H9 (cell line): Measurements from ENCODE around the gene GGTLC2. TPM values are rescaled to one million over a fixed set of nuclear protein-coding genes. Genes with fewer than 3 reads are reported as not detected.
"Not testable (repeated sequence)": the region's sequence is repeated elsewhere in the genome, so short reads cannot be mapped to it uniquely, and the experiment has no call there.

Source experiments
- DNase-seq: peaks from one replicate; pipeline ENCODE4 v3.0.0-alpha.2; 2017
- H2AFZ ChIP-seq: one replicate; pipeline ENCODE4 v1.6.1; 2013; ENCODE audit warnings: mild to moderate bottlenecking, low read length, control low read depth, moderate library complexity
- H2AK5ac ChIP-seq: 2 replicates; pipeline ENCODE4 v1.6.1; 2013; ENCODE audit warnings: low read length, control low read depth, mixed read lengths; ENCODE audit not compliant: insufficient read length
- H2BK120ac ChIP-seq: one replicate; pipeline ENCODE4 v1.6.1; 2013; ENCODE audit warnings: low read depth, mild to moderate bottlenecking, low read length, control low read depth, inconsistent platforms; ENCODE audit not compliant: poor library complexity, severe bottlenecking
- H2BK12ac ChIP-seq: 2 replicates; pipeline ENCODE4 v1.6.1; 2013; ENCODE audit warnings: low read length, control low read depth, mixed read lengths, low read depth; ENCODE audit not compliant: insufficient read length
- H2BK15ac ChIP-seq: 2 replicates; pipeline ENCODE4 v1.6.1; 2013; ENCODE audit warnings: low read depth, low read length, control low read depth
- H2BK20ac ChIP-seq: one replicate; pipeline ENCODE4 v1.6.1; 2013; ENCODE audit warnings: low read depth, mild to moderate bottlenecking, low read length, control low read depth, inconsistent platforms; ENCODE audit not compliant: poor library complexity, severe bottlenecking
- H2BK5ac ChIP-seq: 2 replicates; pipeline ENCODE4 v1.6.1; 2013; ENCODE audit warnings: low read length, control low read depth, mixed read lengths; ENCODE audit not compliant: insufficient read length
- H3K14ac ChIP-seq: 2 replicates; pipeline ENCODE4 v1.6.1; 2013; ENCODE audit warnings: low read length, control low read depth; ENCODE audit not compliant: insufficient read depth
- H3K18ac ChIP-seq: 2 replicates; pipeline ENCODE4 v1.6.1; 2013; ENCODE audit warnings: low read depth, mild to moderate bottlenecking, mixed read lengths, low read length, control low read depth; ENCODE audit not compliant: insufficient read length
- H3K23ac ChIP-seq: 2 replicates; pipeline ENCODE4 v1.6.1; 2013; ENCODE audit warnings: low read length, control low read depth, mixed read lengths, low read depth; ENCODE audit not compliant: insufficient read length
- H3K23me2 ChIP-seq: 2 replicates; pipeline ENCODE4 v1.6.1; 2013; ENCODE audit warnings: low read depth, mild to moderate bottlenecking, mixed read lengths, low read length, control low read depth; ENCODE audit not compliant: insufficient read length, poor library complexity, severe bottlenecking
- H3K27ac ChIP-seq: 2 replicates; pipeline ENCODE4 v1.5.1; 2013; ENCODE audit warnings: low read length, control low read depth, mixed read lengths, low read depth; ENCODE audit not compliant: insufficient read length
- H3K27me3 ChIP-seq: 2 replicates; pipeline ENCODE4 v1.6.1; 2013; ENCODE audit warnings: low read length, control low read depth, inconsistent platforms; ENCODE audit not compliant: insufficient read depth
- H3K4ac ChIP-seq: 2 replicates; pipeline ENCODE4 v1.6.1; 2013; ENCODE audit warnings: low read depth, mild to moderate bottlenecking, control low read depth, inconsistent platforms, low read length, moderate library complexity
- H3K4me1 ChIP-seq: 2 replicates; pipeline ENCODE4 v1.6.1; 2013; ENCODE audit warnings: low read length, control low read depth, inconsistent platforms; ENCODE audit not compliant: insufficient read depth
- H3K4me2 ChIP-seq: 2 replicates; pipeline ENCODE4 v1.6.1; 2013; ENCODE audit warnings: low read length, control low read depth, mixed read lengths; ENCODE audit not compliant: insufficient read length, insufficient read depth
- H3K56ac ChIP-seq: 2 replicates; pipeline ENCODE4 v1.6.1; 2013; ENCODE audit warnings: low read depth, mild to moderate bottlenecking, mixed read lengths, low read length, control low read depth; ENCODE audit not compliant: insufficient read length
- H3K79me1 ChIP-seq: 2 replicates; pipeline ENCODE4 v1.6.1; 2013; ENCODE audit warnings: low read depth, mild to moderate bottlenecking, moderate library complexity, low read length, control low read depth, inconsistent platforms; ENCODE audit not compliant: insufficient read depth, poor library complexity, severe bottlenecking
- H3K79me2 ChIP-seq: 2 replicates; pipeline ENCODE4 v1.6.1; 2013; ENCODE audit warnings: low read length, control low read depth, inconsistent platforms; ENCODE audit not compliant: insufficient read depth
- H3K9ac ChIP-seq: 2 replicates; pipeline ENCODE4 v1.6.1; 2013; ENCODE audit warnings: low read length, control low read depth, mixed read lengths; ENCODE audit not compliant: insufficient read length; ENCODE audit errors: extremely low read depth
- H3K9me3 ChIP-seq: one replicate; pipeline ENCODE4 v1.6.1; 2013; ENCODE audit warnings: low read depth, low read length, inconsistent platforms; ENCODE audit not compliant: control insufficient read depth
- H3T11ph ChIP-seq: one replicate; pipeline ENCODE4 v1.6.1; 2013; ENCODE audit warnings: mild to moderate bottlenecking, low read length, control low read depth, inconsistent platforms
- H4K20me1 ChIP-seq: one replicate; pipeline ENCODE4 v1.6.1; 2013; ENCODE audit not compliant: control insufficient read depth, insufficient read length, insufficient read depth
- H4K5ac ChIP-seq: 2 replicates; pipeline ENCODE4 v1.6.1; 2013; ENCODE audit warnings: low read depth, mild to moderate bottlenecking, mixed read lengths, low read length, control low read depth; ENCODE audit not compliant: insufficient read length
- H4K8ac ChIP-seq: replicated peaks from 2 replicates; pipeline ENCODE4 v1.6.1; 2013; ENCODE audit warnings: low read length, control low read depth, mixed read lengths, low read depth; ENCODE audit not compliant: insufficient read length
- H4K91ac ChIP-seq: 2 replicates; pipeline ENCODE4 v1.6.1; 2013; ENCODE audit warnings: low read depth, mild to moderate bottlenecking, moderate library complexity, mixed read lengths, low read length, control low read depth; ENCODE audit not compliant: insufficient read length
- H3K27ac Mint-ChIP-seq, 3 experiments: 2 replicates in 2 of 3; 3 replicates in 1 of 3; pipeline ENCODE4 v1.8.0; 2020 to 2021; ENCODE audit warnings: mixed read lengths in 3 of 3, mild to moderate bottlenecking in 1 of 3, moderate library complexity in 1 of 3
- H3K27me3 Mint-ChIP-seq: 2 replicates; pipeline ENCODE4 v1.8.0; 2021; ENCODE audit warnings: low read depth, mild to moderate bottlenecking, moderate library complexity, mixed read lengths
- H3K36me3 Mint-ChIP-seq, 3 experiments: 2 replicates in 2 of 3; 3 replicates in 1 of 3; pipeline ENCODE4 v1.8.0; 2020 to 2021; ENCODE audit warnings: low read depth in 3 of 3, mixed read lengths in 3 of 3; ENCODE audit not compliant: insufficient read depth in 1 of 3
- H3K4me1 Mint-ChIP-seq, 2 experiments: 2 replicates each; pipeline ENCODE4 v1.8.0; 2020; ENCODE audit warnings: mixed read lengths in 2 of 2
- H3K4me3 Mint-ChIP-seq, 2 experiments: 2 replicates in 1 of 2; 3 replicates in 1 of 2; pipeline ENCODE4 v1.8.0; 2020 to 2021; ENCODE audit warnings: mild to moderate bottlenecking in 2 of 2, mixed read lengths in 2 of 2, moderate library complexity in 1 of 2
- H3K9me3 Mint-ChIP-seq, 2 experiments: 2 replicates in 1 of 2; 3 replicates in 1 of 2; pipeline ENCODE4 v1.8.0; 2020; ENCODE audit warnings: mild to moderate bottlenecking in 2 of 2, mixed read lengths in 2 of 2, moderate library complexity in 1 of 2
- CTCF ChIP-seq: fragments of 200-600 bp; sonication (generic); conservative IDR thresholded peaks from 3 replicates; pipeline ENCODE4 v1.8.0; 2021; ENCODE audit warnings: antibody characterized with exemption, mild to moderate bottlenecking
- WGBS: extraction: QIAGEN DNeasy Blood & Tissue Kit; methylation state at CpG from one replicate; pipeline ENCODE4 v1.1.7; 2013; ENCODE audit warnings: missing lambda C conversion rate, low lambda C conversion rate, mixed read lengths; ENCODE audit not compliant: insufficient read length; ENCODE audit errors: extremely low coverage; 5-methylcytosine and 5-hydroxymethylcytosine counted together
- total RNA-seq: library from RNA; stranded (reverse); gene quantifications from 2 replicates; pipeline ENCODE4 v1.2.1, GENCODE V29; 2021

The GGTLC2 gene
- total RNA-seq, 1 experiment from 2014 or later: not detected

DNA sequence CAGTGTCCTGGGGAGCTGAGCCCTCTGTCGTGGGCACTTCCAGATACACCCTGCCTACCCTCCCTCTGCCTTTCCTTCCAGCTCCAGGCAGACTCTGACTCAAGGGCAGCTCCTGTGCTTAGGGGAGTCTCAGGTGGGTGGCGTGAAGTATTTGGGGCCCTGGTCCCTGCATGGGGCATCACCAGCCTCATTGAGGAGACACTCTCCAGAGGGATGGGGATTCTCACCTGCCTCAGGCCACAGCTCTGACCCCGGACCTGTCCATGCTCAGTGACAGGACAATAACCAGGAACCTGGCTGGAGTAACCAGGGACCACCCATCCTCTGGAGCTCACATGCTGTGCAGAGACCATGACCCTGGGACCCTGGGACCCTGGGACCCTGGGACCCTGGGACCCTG lies 41.2 kb downstream of the GGTLC2 start:
- Histone ChIP-seq H2BK12ac (no peak overlapping the region), H4K20me1 (no peaks in the 10 kb centered on the region), H3K23ac (no peak overlapping the region), H4K8ac (no peak overlapping the region), H3K27me3 (peaks cover 8% of the 10 kb centered on the region; the same call in 1 of the 2 replicates), H3K27ac (no peak overlapping the region), H4K5ac (no peak overlapping the region), H3K4ac (no peak overlapping the region), H2BK5ac (no peak overlapping the region), H2BK120ac (no peak overlapping the region), H3K23me2 (no peaks in the 10 kb centered on the region), H3K79me2 (no peaks in the 10 kb centered on the region), H3K56ac (no peak overlapping the region), H3K79me1 (no peaks in the 10 kb centered on the region), H2AFZ (no peak overlapping the region), H3K4me2 (no peak overlapping the region), H4K91ac (no peak overlapping the region), H3K14ac (no peak overlapping the region; the same call in 1 of the 2 replicates), H3T11ph (no peak overlapping the region), H3K9ac (no peak overlapping the region), H2AK5ac (no peak overlapping the region), H2BK20ac (no peak overlapping the region), H3K4me1 (no peaks in the 10 kb centered on the region), H3K9me3 (no peaks in the 10 kb centered on the region), H3K18ac (no peak overlapping the region), H2BK15ac (no peak overlapping the region)
- DNase-seq: no peak
- no peak for TF ChIP-seq CTCF
- no CpG with 5 or more reads among the region's 3 CpGs for whole genome bisulfite sequencing
- H3K27ac Mint-ChIP-seq: no peak overlapping the region
- H3K36me3 Mint-ChIP-seq: no peaks in the 10 kb centered on the region
- no peak overlapping the region for H3K4me3 Mint-ChIP-seq
- no peaks in the 10 kb centered on the region for H3K4me1 Mint-ChIP-seq
- H3K9me3 Mint-ChIP-seq: peaks cover 3 to 10% of the 10 kb centered on the region in 2 experiments; a peak in 4 of 5 replicates
- peaks cover 96% of the 10 kb centered on the region for H3K27me3 Mint-ChIP-seq

GRCh38 chr22:22686202-22687115 lies 42.0 kb downstream of the GGTLC2 start:
- peaks cover 96% of the 10 kb centered on the region for H3K27me3 Mint-ChIP-seq
- H3T11ph ChIP-seq, H3K27ac Mint-ChIP-seq: not testable (repeated sequence)

More at GRCh38 chr22:22686202-22687115, 42.0 kb downstream of the GGTLC2 start:
- H4K91ac ChIP-seq, H3K9ac ChIP-seq, H2BK15ac ChIP-seq, H3K23me2 ChIP-seq, H3K9me3 ChIP-seq, H3K36me3 Mint-ChIP-seq, H3K14ac ChIP-seq, H3K27ac ChIP-seq, H2BK5ac ChIP-seq, H3K79me1 ChIP-seq, H4K20me1 ChIP-seq, H3K23ac ChIP-seq, H3K4me1 Mint-ChIP-seq, H3K79me2 ChIP-seq, H2BK12ac ChIP-seq, H3K4me1 ChIP-seq, H3K4me3 Mint-ChIP-seq, H3K27me3 ChIP-seq, H3K56ac ChIP-seq, H2BK120ac ChIP-seq, H3K18ac ChIP-seq, H3K4ac ChIP-seq, H2AFZ ChIP-seq, DNase-seq, H2BK20ac ChIP-seq, H3K4me2 ChIP-seq, H2AK5ac ChIP-seq, H4K8ac ChIP-seq, H4K5ac ChIP-seq: not testable (repeated sequence)
- WGBS: no CpG with 5 or more reads among the region's 8 CpGs
- peaks cover 3 to 10% of the 10 kb centered on the region in 2 experiments; a peak in 4 of 5 replicates for H3K9me3 Mint-ChIP-seq
